SK-N-SH (cell line): ENCODE results near the gene SEC24B. TPM values are rescaled to one million over a fixed set of nuclear protein-coding genes. Genes with fewer than 3 reads are reported as not detected.

ENCODE experiments used
- CTCF ChIA-PET: fragments of 300-600, 350-600 bp; formaldehyde crosslinking; extraction: SDS; loops from one replicate; lab custom pipeline; 2021; lab: Yijun Ruan, JAX
- POLR2A ChIA-PET: fragments of 350-600 bp; sonication (Branson Sonifier 250); formaldehyde crosslinking; extraction: SDS; loops from one replicate; lab custom pipeline; 2020; ENCODE audit warnings: antibody characterized with exemption, inconsistent platforms; lab: Yijun Ruan, JAX
- DNase-seq: peaks from one replicate; pipeline ENCODE4 v3.0.0; 2012
- H2AFZ ChIP-seq: fragments of 200-600 bp; sonication (generic); 2 replicates; pipeline ENCODE4 v1.8.1; 2016; ENCODE audit warnings: antibody characterized with exemption, mild to moderate bottlenecking, low read depth
- H3F3A ChIP-seq: fragments of 200-600 bp; sonication (generic); replicated peaks from 2 replicates; pipeline ENCODE3; 2016; ENCODE audit warnings: antibody characterized with exemption, mild to moderate bottlenecking; ENCODE audit not compliant: insufficient read depth
- H3K27ac ChIP-seq, 2 experiments: fragments of 200-500 bp in 1 of 2; fragments of 200-600 bp in 1 of 2; sonication (Bioruptor generic) in 1 of 2; sonication (generic), shearing (Covaris generic) in 1 of 2; 2 replicates each; pipeline versions ENCODE4 v1.5.1 to v1.6.1; 2014 to 2016; ENCODE audit warnings: low read depth in 2 of 2, inconsistent platforms in 1 of 2, low read length in 1 of 2, mild to moderate bottlenecking in 1 of 2, mixed read lengths in 1 of 2
- H3K27me3 ChIP-seq: fragments of 200-600 bp; sonication (generic), shearing (Covaris generic); 2 replicates; pipeline ENCODE4 v1.6.1; 2016; ENCODE audit warnings: mixed run types; ENCODE audit not compliant: insufficient read depth
- H3K36me3 ChIP-seq, 2 experiments: fragments of 200-500 bp in 1 of 2; fragments of 200-600 bp in 1 of 2; sonication (Bioruptor generic) in 1 of 2; sonication (generic) in 1 of 2; replicated peaks in 1 of 2; 2 replicates each; pipeline versions ENCODE3 to v1.5.1; 2014 to 2016; ENCODE audit warnings: low read length in 1 of 2, mild to moderate bottlenecking in 1 of 2; ENCODE audit not compliant: insufficient read depth in 2 of 2, control insufficient read depth in 1 of 2
- H3K4me1 ChIP-seq, 2 experiments: fragments of 200-500 bp in 1 of 2; fragments of 200-600 bp in 1 of 2; sonication (Bioruptor generic) in 1 of 2; sonication (generic), shearing (Covaris generic) in 1 of 2; 2 replicates each; pipeline versions ENCODE4 v1.5.1 to v1.6.1; 2014 to 2016; ENCODE audit warnings: low read depth in 1 of 2, low read length in 1 of 2, mixed run types in 1 of 2; ENCODE audit not compliant: insufficient read depth in 2 of 2, control insufficient read depth in 1 of 2
- H3K4me2 ChIP-seq: fragments of 200-600 bp; sonication (generic), shearing (Covaris generic); 2 replicates; pipeline ENCODE4 v1.6.1; 2017; ENCODE audit warnings: mixed run types
- H3K4me3 ChIP-seq, 2 experiments: fragments of 200-500 bp in 1 of 2; fragments of 200-600 bp in 1 of 2; sonication (Bioruptor generic) in 1 of 2; sonication (generic), shearing (Covaris generic) in 1 of 2; 2 replicates each; pipeline versions ENCODE4 v1.5.1 to v1.8.1; 2014 to 2016; ENCODE audit warnings: low read depth in 2 of 2, inconsistent platforms in 1 of 2, low read length in 1 of 2, mild to moderate bottlenecking in 1 of 2, mixed read lengths in 1 of 2, moderate library complexity in 1 of 2
- H3K79me2 ChIP-seq: fragments of 200-600 bp; sonication (generic); 2 replicates; pipeline ENCODE4 v1.8.1; 2017; ENCODE audit warnings: mild to moderate bottlenecking; ENCODE audit not compliant: insufficient read depth
- H3K9ac ChIP-seq: fragments of 200-600 bp; sonication (generic); 2 replicates; pipeline ENCODE4 v1.6.1; 2017; ENCODE audit warnings: mixed run types
- H3K9me2 ChIP-seq: fragments of 200-600 bp; sonication (generic); 2 replicates; pipeline ENCODE4 v1.6.1; 2017; ENCODE audit warnings: mixed run types
- H3K9me3 ChIP-seq: fragments of 200-600 bp; sonication (generic); 2 replicates; pipeline ENCODE4 v1.6.1; 2017; ENCODE audit warnings: mixed run types, mild to moderate bottlenecking, moderate library complexity
- H4K20me1 ChIP-seq: fragments of 200-600 bp; sonication (generic); 2 replicates; pipeline ENCODE4 v1.6.1; 2017; ENCODE audit warnings: mild to moderate bottlenecking, mixed run types; ENCODE audit not compliant: insufficient read depth
- ELF1 ChIP-seq: IDR thresholded peaks from 2 replicates; pipeline ENCODE4 v1.4.0; 2012
- EP300 ChIP-seq, 2 experiments: IDR thresholded peaks; 2 replicates each; pipeline versions ENCODE4 v1.4.0 to v1.6.1; 2012; ENCODE audit warnings: borderline replicate concordance in 1 of 2, low read depth in 1 of 2, low read length in 1 of 2
- FOXJ3 ChIP-seq: sonication (generic); formaldehyde crosslinking; IDR thresholded peaks from 2 replicates; pipeline ENCODE4 v1.5.1; 2020; ENCODE audit warnings: mild to moderate bottlenecking, missing genetic modification reagents
- FOXM1 ChIP-seq: IDR thresholded peaks from 2 replicates; pipeline ENCODE4 v1.4.0; 2012; ENCODE audit warnings: low read depth, mild to moderate bottlenecking
- GABPA ChIP-seq: IDR thresholded peaks from 2 replicates; pipeline ENCODE4 v1.4.0; 2012; ENCODE audit warnings: low read depth, mild to moderate bottlenecking
- GATA2 ChIP-seq: sonication (generic); formaldehyde crosslinking; IDR thresholded peaks from 2 replicates; pipeline ENCODE4 v1.5.0; 2020; ENCODE audit warnings: mild to moderate bottlenecking, missing genetic modification reagents
- IRF3 ChIP-seq: fragments of 150-350 bp; IDR thresholded peaks from 2 replicates; pipeline ENCODE4 v1.6.1; 2016; ENCODE audit warnings: mild to moderate bottlenecking, low read depth, low read length
- JUND ChIP-seq: IDR thresholded peaks from 2 replicates; pipeline ENCODE4 v1.4.0; 2012
- MEF2A ChIP-seq: IDR thresholded peaks from 2 replicates; pipeline ENCODE4 v1.4.0; 2012; ENCODE audit warnings: low read depth, borderline replicate concordance
- MXI1 ChIP-seq: IDR thresholded peaks from 2 replicates; pipeline ENCODE4 v1.6.1; 2012; ENCODE audit warnings: mild to moderate bottlenecking, low read depth, low read length, improper control_type of control experiment
- NFIC ChIP-seq: IDR thresholded peaks from 2 replicates; pipeline ENCODE4 v1.4.0; 2012; ENCODE audit warnings: borderline replicate concordance
- NRF1 ChIP-seq: IDR thresholded peaks from 2 replicates; pipeline ENCODE4 v1.6.1; 2012; ENCODE audit warnings: low read depth, mild to moderate bottlenecking, low read length
- PBX3 ChIP-seq: IDR thresholded peaks from 2 replicates; pipeline ENCODE4; 2012
- POLR2AphosphoS5 ChIP-seq: IDR thresholded peaks from 2 replicates; pipeline ENCODE4 v1.6.1; 2012; ENCODE audit warnings: low read depth, low read length
- RAD21 ChIP-seq: IDR thresholded peaks from 2 replicates; pipeline ENCODE4 v1.6.1; 2012; ENCODE audit warnings: mild to moderate bottlenecking, low read length
- RCOR1 ChIP-seq: fragments of 150-350 bp; IDR thresholded peaks from 2 replicates; pipeline ENCODE4 v1.6.1; 2017; ENCODE audit warnings: antibody characterized with exemption, low read length
- REST ChIP-seq: IDR thresholded peaks from 2 replicates; pipeline ENCODE4 v1.6.1; 2012; ENCODE audit warnings: mild to moderate bottlenecking, low read depth, low read length, moderate library complexity
- RFX5 ChIP-seq: IDR thresholded peaks from 2 replicates; pipeline ENCODE4 v1.6.1; 2012; ENCODE audit warnings: mild to moderate bottlenecking, improper control_type of control experiment, low read length
- RXRA ChIP-seq: IDR thresholded peaks from 2 replicates; pipeline ENCODE4 v1.4.0; 2012; ENCODE audit warnings: low read depth, mild to moderate bottlenecking, borderline replicate concordance
- TAF1 ChIP-seq: IDR thresholded peaks from 2 replicates; pipeline ENCODE4 v1.6.1; 2012; ENCODE audit warnings: low read depth, mild to moderate bottlenecking, low read length, moderate library complexity, borderline replicate concordance
- TEAD4 ChIP-seq: IDR thresholded peaks from 2 replicates; pipeline ENCODE4 v1.4.0; 2012; ENCODE audit warnings: mild to moderate bottlenecking, borderline replicate concordance; ENCODE audit not compliant: insufficient read depth
- YY1 ChIP-seq: IDR thresholded peaks from 2 replicates; pipeline ENCODE4 v1.4.0; 2012; ENCODE audit warnings: low read depth, mild to moderate bottlenecking
- ZBTB33 ChIP-seq: IDR thresholded peaks from 2 replicates; pipeline ENCODE4 v1.4.0; 2012; ENCODE audit warnings: low read depth, borderline replicate concordance
- WGBS: methylation state at CpG from one replicate; pipeline ENCODE4 v1.1.6; 2017; ENCODE audit warnings: low lambda C conversion rate; 5-methylcytosine and 5-hydroxymethylcytosine counted together
- polyA plus RNA-seq, 3 experiments: library from polyadenylated mRNA; depleted of rRNA; stranded (reverse); fragments of >200 nt; gene quantifications; 2 replicates each; pipeline ENCODE4 v1.2.3, GENCODE V29; 2012

Gene SEC24B
- polyA plus RNA-seq, 1 of the 3 experiments (the other 2 are of a cell fraction): 23.0 TPM

GRCh38 chr4:109395694-109396093 lies 37.9 kb upstream of the SEC24B start:
- Histone ChIP-seq H3K9ac (no peak overlapping the region), H3K27me3 (peaks cover 14% of the 10 kb centered on the region; the same call in 1 of the 2 replicates), H3F3A (no peaks in the 10 kb centered on the region), H3K9me2 (no peaks in the 10 kb centered on the region), H3K27ac (no peak overlapping the region), H3K4me3 (no peak overlapping the region), H3K9me3 (no peaks in the 10 kb centered on the region), H3K4me1 (no peaks in the 10 kb centered on the region), H2AFZ (no peak overlapping the region), H3K4me2 (no peak overlapping the region), H3K79me2 (no peaks in the 10 kb centered on the region), H3K36me3 (no peaks in the 10 kb centered on the region), H4K20me1 (no peaks in the 10 kb centered on the region)
- no peak for DNase-seq
- POLR2A ChIA-PET: no interaction called here
- TF ChIP-seq GATA2 (CRISPR knock-in tag) (no peak), RAD21 (no peak), FOXJ3 (CRISPR knock-in tag) (no peak), RFX5 (no peak), NFIC (no peak), JUND (no peak), IRF3 (no peak), MXI1 (no peak), MEF2A (no peak)
- CTCF ChIA-PET: interaction anchor here (1.6 kb wide), 1 partner anchor 10 kb away, joined by 6 read pairs; no protein-coding TSS in a partner anchor
- WGBS: 15% methylated on average over 8 of the region's 10 CpGs

- Histone ChIP-seq H3K9ac (no peak overlapping the region), H3K9me2 (no peaks in the 10 kb centered on the region), H3K4me1 (no peaks in the 10 kb centered on the region), H3K9me3 (no peaks in the 10 kb centered on the region), H3F3A (no peaks in the 10 kb centered on the region), H3K4me2 (no peak overlapping the region), H3K27me3 (peaks cover 24% of the 10 kb centered on the region; the same call in 1 of the 2 replicates), H3K27ac (no peak overlapping the region), H3K36me3 (no peaks in the 10 kb centered on the region), H2AFZ (no peak overlapping the region), H3K4me3 (no peak overlapping the region), H4K20me1 (no peaks in the 10 kb centered on the region), H3K79me2 (no peaks in the 10 kb centered on the region)
- DNase-seq: no peak
- ChIA-PET POLR2A (no interaction called here), CTCF (no interaction called here)
- WGBS: 39% methylated on average over 1 of the region's 1 CpG
- TF ChIP-seq NFIC (no peak), GATA2 (CRISPR knock-in tag) (no peak), YY1 (no peak), FOXM1 (no peak), JUND (no peak), RFX5 (no peak), TAF1 (no peak), RXRA (no peak), RCOR1 (no peak), GABPA (no peak), REST (no peak), TEAD4 (no peak), ZBTB33 (no peak), MXI1 (no peak), FOXJ3 (CRISPR knock-in tag) (no peak), ELF1 (no peak), PBX3 (no peak), POLR2AphosphoS5 (no peak), EP300 (IDR thresholded peaks at IDR 0.05; ENCODE audit: borderline replicate concordance in 1 of 2, low read depth in 1 of 2, low read length in 1 of 2) (no peak), NRF1 (no peak)
These were observed 34.7 kb upstream of the SEC24B start for GRCh38 chr4:109398928-109399327.
